Measurements from ENCODE around the gene MCHR1. TPM values are rescaled to one million over a fixed set of nuclear protein-coding genes. Genes with fewer than 3 reads are reported as not detected.

The MCHR1 gene
- total RNA-seq, 4 donors from 2014 or later: 1.0 to 2.4 (median 1.7) TPM

GRCh38 chr22:40638261-40638660 is 41.0 kb upstream of the MCHR1 start:
- no peak overlapping the region for H3K4me3 ChIP-seq
- intact Hi-C loops (cut with DNase I; ENCODE audit: low total_unique reads): no loop called here

GRCh38 chr22:40641269-40641668 is 38.0 kb upstream of the MCHR1 start:
- no peak overlapping the region for H3K4me3 ChIP-seq
- H3K4me1 ChIP-seq: no peaks in the 10 kb centered on the region
- H3K36me3 ChIP-seq: no peaks in the 10 kb centered on the region
- DNase-seq: no peak
- no peaks in the 10 kb centered on the region for H3K27me3 ChIP-seq
- no peaks in the 10 kb centered on the region for H3K9me3 ChIP-seq
- intact Hi-C loops (cut with DNase I; ENCODE audit: low total_unique reads): loop anchor here (10.0 kb wide), 1 partner anchor 116 kb away; no protein-coding TSS in a partner anchor
- TF ChIP-seq POLR2A (IDR thresholded peaks at IDR 0.05) (no peak), CTCF (IDR thresholded peaks at IDR 0.05) (no peak)
- H3K27ac ChIP-seq: no peak overlapping the region

More at GRCh38 chr22:40638261-40638660, 41.0 kb upstream of the MCHR1 start:
- H3K4me1 ChIP-seq: peaks cover 0 to 4% of the 10 kb centered on the region in 2 donors
- no peaks in the 10 kb centered on the region for H3K9me3 ChIP-seq
- TF ChIP-seq CTCF (IDR thresholded peaks at IDR 0.05) (no peak), POLR2A (IDR thresholded peaks at IDR 0.05) (no peak)
- no peak overlapping the region for H3K27ac ChIP-seq
- no peaks in the 10 kb centered on the region for H3K27me3 ChIP-seq
- H3K36me3 ChIP-seq: no peaks in the 10 kb centered on the region
- no peak for DNase-seq

GRCh38 chr22:40642316-40642715 is 37.0 kb upstream of the MCHR1 start:
- no peak for DNase-seq
- Histone ChIP-seq H3K27ac (no peak overlapping the region), H3K27me3 (no peaks in the 10 kb centered on the region), H3K36me3 (no peaks in the 10 kb centered on the region), H3K9me3 (no peaks in the 10 kb centered on the region), H3K4me3 (no peak overlapping the region), H3K4me1 (no peaks in the 10 kb centered on the region)
- intact Hi-C loops (cut with DNase I; ENCODE audit: low total_unique reads): loop anchor here (10.0 kb wide), 1 partner anchor 118 kb away; no protein-coding TSS in a partner anchor
- TF ChIP-seq POLR2A (IDR thresholded peaks at IDR 0.05): no peak
- no peak for TF ChIP-seq CTCF (IDR thresholded peaks at IDR 0.05)

GRCh38 chr22:40645579-40646197 is 33.6 kb upstream of the MCHR1 start:
- Histone ChIP-seq H3K36me3 (no peaks in the 10 kb centered on the region), H3K27me3 (no peaks in the 10 kb centered on the region), H3K9me3 (no peaks in the 10 kb centered on the region), H3K4me3 (no peak overlapping the region), H3K27ac (peak overlapping the region; percentile 58 to 82), H3K4me1 (no peaks in the 10 kb centered on the region)
- intact Hi-C loops (cut with DNase I; ENCODE audit: low total_unique reads): loop anchor here (5.0 to 10.0 kb wide), 2 partner anchors 121 to 208 kb away; no protein-coding TSS in a partner anchor
- no peak for DNase-seq
- TF ChIP-seq POLR2A (IDR thresholded peaks at IDR 0.05): no peak
- TF ChIP-seq CTCF (IDR thresholded peaks at IDR 0.05): no peak

GRCh38 chr22:40648386-40648785 is 30.9 kb upstream of the MCHR1 start:
- DNase-seq: no peak
- intact Hi-C loops (cut with DNase I; ENCODE audit: low total_unique reads): loop anchor here (5.0 to 10.0 kb wide), 2 partner anchors 124 to 211 kb away; no protein-coding TSS in a partner anchor
- Histone ChIP-seq H3K27ac (no peak overlapping the region), H3K4me3 (no peak overlapping the region), H3K27me3 (no peaks in the 10 kb centered on the region), H3K4me1 (peaks cover 5 to 7% of the 10 kb centered on the region in 2 donors), H3K36me3 (no peaks in the 10 kb centered on the region), H3K9me3 (no peaks in the 10 kb centered on the region)
- TF ChIP-seq POLR2A (IDR thresholded peaks at IDR 0.05): no peak
- no peak for TF ChIP-seq CTCF (IDR thresholded peaks at IDR 0.05)
